Liver (tissue), 9 donors: ENCODE data around the gene INPP5A. TPM values are rescaled to one million over a fixed set of nuclear protein-coding genes. Genes with fewer than 3 reads are reported as not detected.

Experiments
- DNase-seq: peaks from one replicate; pipeline ENCODE4 v3.0.0-alpha.2; 2017; ENCODE audit warnings: low spot score
- H3K27ac ChIP-seq, 2 donors: one replicate each; pipeline ENCODE4 v1.7.0; 2013; ENCODE audit warnings: inconsistent platforms in 2 of 2, low read length in 2 of 2, control low read depth in 1 of 2, low read depth in 1 of 2, mild to moderate bottlenecking in 1 of 2
- H3K27me3 ChIP-seq, 4 donors: one replicate each; pipeline versions ENCODE4 v1.6.1 to v1.7.0; 2013; ENCODE audit warnings: low read length in 3 of 4, inconsistent platforms in 1 of 4, mild to moderate bottlenecking in 1 of 4, moderate library complexity in 1 of 4; ENCODE audit not compliant: control insufficient read depth in 4 of 4, insufficient read depth in 4 of 4
- H3K36me3 ChIP-seq, 4 donors: one replicate each; pipeline versions ENCODE4 v1.6.1 to v1.7.0; 2013; ENCODE audit warnings: low read length in 3 of 4, mild to moderate bottlenecking in 3 of 4, low read depth in 1 of 4, moderate library complexity in 1 of 4; ENCODE audit not compliant: control insufficient read depth in 4 of 4, insufficient read depth in 3 of 4
- H3K4me1 ChIP-seq, 4 donors: one replicate each; pipeline versions ENCODE4 v1.6.1 to v1.7.0; 2013; ENCODE audit warnings: low read length in 3 of 4, mild to moderate bottlenecking in 3 of 4, moderate library complexity in 1 of 4; ENCODE audit not compliant: control insufficient read depth in 4 of 4, insufficient read depth in 4 of 4
- H3K4me3 ChIP-seq, 3 donors: one replicate each; pipeline versions ENCODE4 v1.6.1 to v1.7.0; 2013; ENCODE audit warnings: low read length in 3 of 3, control low read depth in 1 of 3, low read depth in 1 of 3, mild to moderate bottlenecking in 1 of 3
- H3K9ac ChIP-seq, 2 donors: one replicate each; pipeline ENCODE4 v1.7.0; 2013; ENCODE audit warnings: low read length in 2 of 2, mild to moderate bottlenecking in 2 of 2, moderate library complexity in 2 of 2, control low read depth in 1 of 2, low read depth in 1 of 2
- H3K9me3 ChIP-seq, 4 donors: one replicate each; pipeline versions ENCODE4 v1.6.1 to v1.7.0; 2013; ENCODE audit warnings: low read length in 3 of 4; ENCODE audit not compliant: control insufficient read depth in 4 of 4
- ATF3 ChIP-seq: IDR thresholded peaks from 2 replicates; pipeline ENCODE4 v1.6.1; 2016; ENCODE audit warnings: antibody characterized with exemption
- CTCF ChIP-seq: fragments of 150-350 bp; IDR thresholded peaks from 2 replicates; pipeline ENCODE4 v1.5.1; 2017; ENCODE audit warnings: improper control_type of control experiment, low read depth, low read length; ENCODE audit not compliant: missing input control
- EGR1 ChIP-seq, 2 donors: IDR thresholded peaks; 2 replicates each; pipeline ENCODE4 v1.6.1; 2016 to 2018; ENCODE audit warnings: antibody characterized with exemption in 2 of 2, low read depth in 2 of 2
- FOXA1 ChIP-seq: IDR thresholded peaks from 2 replicates; pipeline ENCODE4 v1.6.1; 2016; ENCODE audit warnings: antibody characterized with exemption
- FOXA2 ChIP-seq: IDR thresholded peaks from 2 replicates; pipeline ENCODE4 v1.6.1; 2016; ENCODE audit warnings: antibody characterized with exemption
- GABPA ChIP-seq, 2 donors: IDR thresholded peaks in 1 of 2; conservative IDR thresholded peaks in 1 of 2; 2 replicates each; pipeline ENCODE4 v1.6.1; 2016; ENCODE audit warnings: antibody characterized with exemption in 2 of 2, mild to moderate bottlenecking in 1 of 2, moderate library complexity in 1 of 2
- HNF4A ChIP-seq, 2 donors: conservative IDR thresholded peaks; 2 replicates each; pipeline ENCODE4 v1.6.1; 2016; ENCODE audit warnings: antibody characterized with exemption in 2 of 2, mild to moderate bottlenecking in 2 of 2
- HNF4G ChIP-seq: IDR thresholded peaks from 2 replicates; pipeline ENCODE4 v1.6.1; 2016; ENCODE audit warnings: antibody characterized with exemption
- JUND ChIP-seq, 2 donors: IDR thresholded peaks; 2 replicates each; pipeline ENCODE4 v1.6.1; 2016; ENCODE audit warnings: antibody characterized with exemption in 2 of 2
- MAX ChIP-seq: IDR thresholded peaks from 2 replicates; pipeline ENCODE4 v1.6.1; 2016; ENCODE audit warnings: antibody characterized with exemption
- NR2F2 ChIP-seq: IDR thresholded peaks from 2 replicates; pipeline ENCODE4 v1.6.1; 2016; ENCODE audit warnings: antibody characterized with exemption
- RAD21 ChIP-seq, 2 donors: IDR thresholded peaks; 2 replicates each; pipeline ENCODE4 v1.6.1; 2016; ENCODE audit warnings: antibody characterized with exemption in 2 of 2, mild to moderate bottlenecking in 2 of 2
- REST ChIP-seq: IDR thresholded peaks from 2 replicates; pipeline ENCODE4 v1.6.1; 2016; ENCODE audit warnings: antibody characterized with exemption, mild to moderate bottlenecking
- RXRA ChIP-seq, 2 donors: IDR thresholded peaks; 2 replicates each; pipeline ENCODE4 v1.6.1; 2017 to 2018; ENCODE audit warnings: antibody characterized with exemption in 2 of 2, mild to moderate bottlenecking in 1 of 2
- SP1 ChIP-seq: IDR thresholded peaks from 2 replicates; pipeline ENCODE4 v1.6.1; 2018; ENCODE audit warnings: antibody characterized with exemption, mild to moderate bottlenecking
- TAF1 ChIP-seq: conservative IDR thresholded peaks from 2 replicates; pipeline ENCODE4 v1.6.1; 2016; ENCODE audit warnings: antibody characterized with exemption, mild to moderate bottlenecking
- YY1 ChIP-seq: IDR thresholded peaks from 2 replicates; pipeline ENCODE4 v1.6.1; 2016; ENCODE audit warnings: antibody characterized with exemption, mild to moderate bottlenecking
- ZBTB33 ChIP-seq: IDR thresholded peaks from 2 replicates; pipeline ENCODE4 v1.6.1; 2016; ENCODE audit warnings: antibody characterized with exemption
- WGBS: extraction: QIAGEN DNeasy Blood & Tissue Kit; methylation state at CpG from one replicate; pipeline ENCODE4 v1.1.7; 2013; 5-methylcytosine and 5-hydroxymethylcytosine counted together
- polyA plus RNA-seq, 2 donors: library from polyadenylated mRNA; stranded (reverse) in 1 of 2; unstranded in 1 of 2; fragments of 200-250 nt in 1 of 2; fragments of >200 nt in 1 of 2; fragmentation: Nextera tagmentation in 1 of 2; extraction: Ambion mirVana in 1 of 2; gene quantifications; one replicate each; pipeline versions ENCODE4 v1.2.1 to v1.2.3, GENCODE V29; 2013 to 2015
- total RNA-seq, 2 donors: library from RNA; depleted of rRNA; stranded (reverse); fragments of >200 nt; gene quantifications; one replicate each; pipeline ENCODE4 v1.2.3, GENCODE V29; 2014
- donor health status: healthy.
- donor health status: healthy.
- donor health status: healthy.
- donor health status: healthy.
- donor health status: healthy.

INPP5A gene
- total and polyA plus RNA-seq, 4 donors = 4.3 to 26.5 (median 10.9) TPM

- WGBS = 70% methylated on average over 5 of the region's 5 CpGs
These were observed 2.3 kb downstream of the INPP5A start for GRCh38 chr10:132539894-132540293.

More at GRCh38 chr10:132539894-132540293, 2.3 kb downstream of the INPP5A start:
- Histone ChIP-seq H3K36me3 (no peaks in the 10 kb centered on the region), H3K9me3 (no peaks in the 10 kb centered on the region), H3K27me3 (no peaks in the 10 kb centered on the region), H3K27ac (peak overlapping the region in 1 of 2 donors; percentile 52), H3K4me3 (no peak overlapping the region), H3K4me1 (peaks cover 11 to 51% (median 41%) of the 10 kb centered on the region in 4 donors), H3K9ac (peak overlapping the region in 1 of 2 donors; percentile 15)
- TF ChIP-seq CTCF (no peak), GABPA (IDR thresholded peaks at IDR 0.05 in 1 of 2, conservative IDR thresholded peaks at IDR 0.05 in 1 of 2) (no peak), TAF1 (no peak), EGR1 (IDR thresholded peaks at IDR 0.05; ENCODE audit: low read depth in 2 of 2) (no peak), NR2F2 (no peak), HNF4A (conservative IDR thresholded peaks at IDR 0.05) (no peak), ZBTB33 (no peak), HNF4G (no peak), ATF3 (no peak), RXRA (IDR thresholded peaks at IDR 0.05) (no peak), YY1 (no peak), JUND (IDR thresholded peaks at IDR 0.05) (no peak), FOXA1 (no peak), RAD21 (IDR thresholded peaks at IDR 0.05) (no peak), MAX (no peak), FOXA2 (no peak), SP1 (no peak), REST (no peak)
- DNase-seq = no peak
